H9 (cell line): ENCODE data around the gene APBB3. TPM values are rescaled to one million over a fixed set of nuclear protein-coding genes. Genes with fewer than 3 reads are reported as not detected.

Experiments used
- DNase-seq: peaks from one replicate; pipeline ENCODE4 v3.0.0-alpha.2; 2017
- H2AFZ ChIP-seq: one replicate; pipeline ENCODE4 v1.6.1; 2013; ENCODE audit warnings: mild to moderate bottlenecking, low read length, control low read depth, moderate library complexity
- H2AK5ac ChIP-seq: 2 replicates; pipeline ENCODE4 v1.6.1; 2013; ENCODE audit warnings: low read length, control low read depth, mixed read lengths; ENCODE audit not compliant: insufficient read length
- H2BK120ac ChIP-seq: one replicate; pipeline ENCODE4 v1.6.1; 2013; ENCODE audit warnings: low read depth, mild to moderate bottlenecking, low read length, control low read depth, inconsistent platforms; ENCODE audit not compliant: poor library complexity, severe bottlenecking
- H2BK12ac ChIP-seq: 2 replicates; pipeline ENCODE4 v1.6.1; 2013; ENCODE audit warnings: low read length, control low read depth, mixed read lengths, low read depth; ENCODE audit not compliant: insufficient read length
- H2BK15ac ChIP-seq: 2 replicates; pipeline ENCODE4 v1.6.1; 2013; ENCODE audit warnings: low read depth, low read length, control low read depth
- H2BK20ac ChIP-seq: one replicate; pipeline ENCODE4 v1.6.1; 2013; ENCODE audit warnings: low read depth, mild to moderate bottlenecking, low read length, control low read depth, inconsistent platforms; ENCODE audit not compliant: poor library complexity, severe bottlenecking
- H2BK5ac ChIP-seq: 2 replicates; pipeline ENCODE4 v1.6.1; 2013; ENCODE audit warnings: low read length, control low read depth, mixed read lengths; ENCODE audit not compliant: insufficient read length
- H3K14ac ChIP-seq: 2 replicates; pipeline ENCODE4 v1.6.1; 2013; ENCODE audit warnings: low read length, control low read depth; ENCODE audit not compliant: insufficient read depth
- H3K18ac ChIP-seq: 2 replicates; pipeline ENCODE4 v1.6.1; 2013; ENCODE audit warnings: low read depth, mild to moderate bottlenecking, mixed read lengths, low read length, control low read depth; ENCODE audit not compliant: insufficient read length
- H3K23ac ChIP-seq: 2 replicates; pipeline ENCODE4 v1.6.1; 2013; ENCODE audit warnings: low read length, control low read depth, mixed read lengths, low read depth; ENCODE audit not compliant: insufficient read length
- H3K23me2 ChIP-seq: 2 replicates; pipeline ENCODE4 v1.6.1; 2013; ENCODE audit warnings: low read depth, mild to moderate bottlenecking, mixed read lengths, low read length, control low read depth; ENCODE audit not compliant: insufficient read length, poor library complexity, severe bottlenecking
- H3K27ac ChIP-seq: 2 replicates; pipeline ENCODE4 v1.5.1; 2013; ENCODE audit warnings: low read length, control low read depth, mixed read lengths, low read depth; ENCODE audit not compliant: insufficient read length
- H3K27me3 ChIP-seq: 2 replicates; pipeline ENCODE4 v1.6.1; 2013; ENCODE audit warnings: low read length, control low read depth, inconsistent platforms; ENCODE audit not compliant: insufficient read depth
- H3K4ac ChIP-seq: 2 replicates; pipeline ENCODE4 v1.6.1; 2013; ENCODE audit warnings: low read depth, mild to moderate bottlenecking, control low read depth, inconsistent platforms, low read length, moderate library complexity
- H3K4me1 ChIP-seq: 2 replicates; pipeline ENCODE4 v1.6.1; 2013; ENCODE audit warnings: low read length, control low read depth, inconsistent platforms; ENCODE audit not compliant: insufficient read depth
- H3K4me2 ChIP-seq: 2 replicates; pipeline ENCODE4 v1.6.1; 2013; ENCODE audit warnings: low read length, control low read depth, mixed read lengths; ENCODE audit not compliant: insufficient read length, insufficient read depth
- H3K56ac ChIP-seq: 2 replicates; pipeline ENCODE4 v1.6.1; 2013; ENCODE audit warnings: low read depth, mild to moderate bottlenecking, mixed read lengths, low read length, control low read depth; ENCODE audit not compliant: insufficient read length
- H3K79me1 ChIP-seq: 2 replicates; pipeline ENCODE4 v1.6.1; 2013; ENCODE audit warnings: low read depth, mild to moderate bottlenecking, moderate library complexity, low read length, control low read depth, inconsistent platforms; ENCODE audit not compliant: insufficient read depth, poor library complexity, severe bottlenecking
- H3K79me2 ChIP-seq: 2 replicates; pipeline ENCODE4 v1.6.1; 2013; ENCODE audit warnings: low read length, control low read depth, inconsistent platforms; ENCODE audit not compliant: insufficient read depth
- H3K9ac ChIP-seq: 2 replicates; pipeline ENCODE4 v1.6.1; 2013; ENCODE audit warnings: low read length, control low read depth, mixed read lengths; ENCODE audit not compliant: insufficient read length; ENCODE audit errors: extremely low read depth
- H3K9me3 ChIP-seq: one replicate; pipeline ENCODE4 v1.6.1; 2013; ENCODE audit warnings: low read depth, low read length, inconsistent platforms; ENCODE audit not compliant: control insufficient read depth
- H3T11ph ChIP-seq: one replicate; pipeline ENCODE4 v1.6.1; 2013; ENCODE audit warnings: mild to moderate bottlenecking, low read length, control low read depth, inconsistent platforms
- H4K20me1 ChIP-seq: one replicate; pipeline ENCODE4 v1.6.1; 2013; ENCODE audit not compliant: control insufficient read depth, insufficient read length, insufficient read depth
- H4K5ac ChIP-seq: 2 replicates; pipeline ENCODE4 v1.6.1; 2013; ENCODE audit warnings: low read depth, mild to moderate bottlenecking, mixed read lengths, low read length, control low read depth; ENCODE audit not compliant: insufficient read length
- H4K8ac ChIP-seq: replicated peaks from 2 replicates; pipeline ENCODE4 v1.6.1; 2013; ENCODE audit warnings: low read length, control low read depth, mixed read lengths, low read depth; ENCODE audit not compliant: insufficient read length
- H4K91ac ChIP-seq: 2 replicates; pipeline ENCODE4 v1.6.1; 2013; ENCODE audit warnings: low read depth, mild to moderate bottlenecking, moderate library complexity, mixed read lengths, low read length, control low read depth; ENCODE audit not compliant: insufficient read length
- H3K27ac Mint-ChIP-seq, 3 experiments: 2 replicates in 2 of 3; 3 replicates in 1 of 3; pipeline ENCODE4 v1.8.0; 2020 to 2021; ENCODE audit warnings: mixed read lengths in 3 of 3, mild to moderate bottlenecking in 1 of 3, moderate library complexity in 1 of 3
- H3K27me3 Mint-ChIP-seq: 2 replicates; pipeline ENCODE4 v1.8.0; 2021; ENCODE audit warnings: low read depth, mild to moderate bottlenecking, moderate library complexity, mixed read lengths
- H3K36me3 Mint-ChIP-seq, 3 experiments: 2 replicates in 2 of 3; 3 replicates in 1 of 3; pipeline ENCODE4 v1.8.0; 2020 to 2021; ENCODE audit warnings: low read depth in 3 of 3, mixed read lengths in 3 of 3; ENCODE audit not compliant: insufficient read depth in 1 of 3
- H3K4me1 Mint-ChIP-seq, 2 experiments: 2 replicates each; pipeline ENCODE4 v1.8.0; 2020; ENCODE audit warnings: mixed read lengths in 2 of 2
- H3K4me3 Mint-ChIP-seq, 2 experiments: 2 replicates in 1 of 2; 3 replicates in 1 of 2; pipeline ENCODE4 v1.8.0; 2020 to 2021; ENCODE audit warnings: mild to moderate bottlenecking in 2 of 2, mixed read lengths in 2 of 2, moderate library complexity in 1 of 2
- H3K9me3 Mint-ChIP-seq, 2 experiments: 2 replicates in 1 of 2; 3 replicates in 1 of 2; pipeline ENCODE4 v1.8.0; 2020; ENCODE audit warnings: mild to moderate bottlenecking in 2 of 2, mixed read lengths in 2 of 2, moderate library complexity in 1 of 2
- CTCF ChIP-seq: fragments of 200-600 bp; sonication (generic); conservative IDR thresholded peaks from 3 replicates; pipeline ENCODE4 v1.8.0; 2021; ENCODE audit warnings: antibody characterized with exemption, mild to moderate bottlenecking
- WGBS: extraction: QIAGEN DNeasy Blood & Tissue Kit; methylation state at CpG from one replicate; pipeline ENCODE4 v1.1.7; 2013; ENCODE audit warnings: missing lambda C conversion rate, low lambda C conversion rate, mixed read lengths; ENCODE audit not compliant: insufficient read length; ENCODE audit errors: extremely low coverage; 5-methylcytosine and 5-hydroxymethylcytosine counted together
- total RNA-seq: library from RNA; stranded (reverse); gene quantifications from 2 replicates; pipeline ENCODE4 v1.2.1, GENCODE V29; 2021

APBB3 gene
- total RNA-seq, 1 experiment from 2014 or later, result 23.8 TPM

GRCh38 chr5:140548791-140549190 is 15.6 kb downstream of the APBB3 start:
- H3K4me3 Mint-ChIP-seq, result peak overlapping the region; percentile 73 to 79
- no peaks in the 10 kb centered on the region for H3K79me2 ChIP-seq
- peak overlapping the region in 2 of 3 experiments; percentile 79 to 99; a peak in 4 of 7 replicates for H3K27ac Mint-ChIP-seq
- H3K4me2 ChIP-seq, result no peak overlapping the region
- no peaks in the 10 kb centered on the region for H3K79me1 ChIP-seq
- H3K56ac ChIP-seq, result no peak overlapping the region
- no peaks in the 10 kb centered on the region for H3K27me3 Mint-ChIP-seq
- 0 out of 2 replicates have a peak, but pooled peaks cover 7% of the 10 kb centered on the region for H3K4me1 ChIP-seq
- peaks cover 18 to 67% (median 48%) of the 10 kb centered on the region in 3 experiments; a peak in 6 of 7 replicates for H3K36me3 Mint-ChIP-seq
- H2BK12ac ChIP-seq, result no peak overlapping the region
- no peak overlapping the region for H2AFZ ChIP-seq
- H3T11ph ChIP-seq, result no peak overlapping the region
- no peak overlapping the region for H3K4ac ChIP-seq
- H3K23ac ChIP-seq, result no peak overlapping the region
- H2BK5ac ChIP-seq, result no peak overlapping the region
- no peak overlapping the region for H2BK20ac ChIP-seq
- no peak overlapping the region for H3K9ac ChIP-seq
- no peaks in the 10 kb centered on the region for H3K9me3 ChIP-seq
- no peaks in the 10 kb centered on the region for H3K27me3 ChIP-seq
- DNase-seq, result no peak
- H3K18ac ChIP-seq, result no peak overlapping the region
- H3K9me3 Mint-ChIP-seq, result no peaks in the 10 kb centered on the region
- no peak overlapping the region for H2AK5ac ChIP-seq
- peaks cover 23 to 26% of the 10 kb centered on the region in 2 experiments for H3K4me1 Mint-ChIP-seq
- no peak overlapping the region for H2BK120ac ChIP-seq
- H4K5ac ChIP-seq, result no peak overlapping the region
- no peak overlapping the region for H3K27ac ChIP-seq
- H3K14ac ChIP-seq, result no peak overlapping the region
- TF ChIP-seq CTCF, result no peak
- no peak overlapping the region for H4K8ac ChIP-seq
- H4K20me1 ChIP-seq, result no peaks in the 10 kb centered on the region
- WGBS, result no CpG with 5 or more reads among the region's 7 CpGs
- H4K91ac ChIP-seq, result no peak overlapping the region
- H2BK15ac ChIP-seq, result no peak overlapping the region
- peaks cover 7% of the 10 kb centered on the region for H3K23me2 ChIP-seq
